Sigmoid colon (tissue), 3 donors: Measurements from ENCODE around the gene RTL10.

Experiments used
- POLR2A ChIP-seq, 2 donors: fragments of 450-650 bp; IDR thresholded peaks; one replicate each; pipeline ENCODE4 v1.6.1; 2016; ENCODE audit warnings: antibody characterized with exemption in 2 of 2, mild to moderate bottlenecking in 2 of 2, moderate library complexity in 2 of 2
- TF ChIP-seq, protein P1 (sequence below), 4 experiments: fragments of 450-650 bp in 3 of 4; fragments of 200-600 bp in 1 of 4; IDR thresholded peaks; one replicate each; pipeline ENCODE4 v1.5.1; 2016 to 2019; ENCODE audit warnings: antibody characterized with exemption in 4 of 4, mild to moderate bottlenecking in 3 of 4, moderate library complexity in 2 of 4

- TF ChIP-seq, protein P1, sequence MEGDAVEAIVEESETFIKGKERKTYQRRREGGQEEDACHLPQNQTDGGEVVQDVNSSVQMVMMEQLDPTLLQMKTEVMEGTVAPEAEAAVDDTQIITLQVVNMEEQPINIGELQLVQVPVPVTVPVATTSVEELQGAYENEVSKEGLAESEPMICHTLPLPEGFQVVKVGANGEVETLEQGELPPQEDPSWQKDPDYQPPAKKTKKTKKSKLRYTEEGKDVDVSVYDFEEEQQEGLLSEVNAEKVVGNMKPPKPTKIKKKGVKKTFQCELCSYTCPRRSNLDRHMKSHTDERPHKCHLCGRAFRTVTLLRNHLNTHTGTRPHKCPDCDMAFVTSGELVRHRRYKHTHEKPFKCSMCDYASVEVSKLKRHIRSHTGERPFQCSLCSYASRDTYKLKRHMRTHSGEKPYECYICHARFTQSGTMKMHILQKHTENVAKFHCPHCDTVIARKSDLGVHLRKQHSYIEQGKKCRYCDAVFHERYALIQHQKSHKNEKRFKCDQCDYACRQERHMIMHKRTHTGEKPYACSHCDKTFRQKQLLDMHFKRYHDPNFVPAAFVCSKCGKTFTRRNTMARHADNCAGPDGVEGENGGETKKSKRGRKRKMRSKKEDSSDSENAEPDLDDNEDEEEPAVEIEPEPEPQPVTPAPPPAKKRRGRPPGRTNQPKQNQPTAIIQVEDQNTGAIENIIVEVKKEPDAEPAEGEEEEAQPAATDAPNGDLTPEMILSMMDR (IDR thresholded peaks at IDR 0.05), result no peak
- no peak for TF ChIP-seq POLR2A (IDR thresholded peaks at IDR 0.05)
Measured at GRCh38 chr22:19815093-19815822, 39.4 kb downstream of the RTL10 start.
